Upper lobe of left lung (tissue), 4 donors: ENCODE data around the gene PAQR7.

ENCODE experiments used
- CTCF ChIP-seq, 6 experiments: fragments of 450-650 bp in 4 of 6; fragments of 200-600 bp in 2 of 6; sonication (generic) in 2 of 6; IDR thresholded peaks; one replicate each; pipeline ENCODE4 v1.5.1; 2016 to 2019; ENCODE audit warnings: antibody characterized with exemption in 6 of 6
- EP300 ChIP-seq, 4 donors: sonication (generic); formaldehyde crosslinking; IDR thresholded peaks; one replicate each; pipeline ENCODE4 v1.5.1; 2017; ENCODE audit warnings: antibody characterized with exemption in 4 of 4, control low read depth in 2 of 4
- POLR2A ChIP-seq, 4 donors: fragments of 450-650 bp; IDR thresholded peaks; one replicate each; pipeline ENCODE4 v1.5.1; 2016 to 2017; ENCODE audit warnings: antibody characterized with exemption in 4 of 4, mild to moderate bottlenecking in 2 of 4
- POLR2AphosphoS5 ChIP-seq, 2 donors: sonication (generic); formaldehyde crosslinking; IDR thresholded peaks; one replicate each; pipeline ENCODE4 v1.5.1; 2017; ENCODE audit warnings: antibody characterized with exemption in 2 of 2

- TF ChIP-seq POLR2A (IDR thresholded peaks at IDR 0.05) (no peak), EP300 (IDR thresholded peaks at IDR 0.05) (no peak), POLR2AphosphoS5 (IDR thresholded peaks at IDR 0.05) (no peak), CTCF (IDR thresholded peaks at IDR 0.05) (no peak)
Measured at GRCh38 chr1:25815208-25816111, 60.0 kb downstream of the PAQR7 start.
